DND-41 (cell line): Measurements from ENCODE around the gene METTL4.

Source experiments
- ATAC-seq: fragments of 200-7000 bp; cut with Tn5 transposase; 3 replicates; pipeline ENCODE4 v1.9.1; 2021; ENCODE audit warnings: low read depth; ENCODE audit not compliant: insufficient read depth
- DNase-seq: peaks from one replicate; pipeline ENCODE4 v3.0.0-alpha.2; 2020
- H2AFZ ChIP-seq: 2 replicates; pipeline ENCODE4 v1.6.0; 2012; ENCODE audit warnings: low read depth, low read length
- H3K27ac ChIP-seq: 2 replicates; pipeline ENCODE4 v1.5.1; 2012; ENCODE audit warnings: low read length, inconsistent platforms
- H3K27me3 ChIP-seq: fragments of 200-600 bp; sonication (generic); 2 replicates; pipeline ENCODE4 v1.6.0; 2012; ENCODE audit warnings: low read length, mild to moderate bottlenecking, inconsistent platforms; ENCODE audit not compliant: insufficient read depth, poor library complexity
- H3K36me3 ChIP-seq: 2 replicates; pipeline ENCODE4 v1.5.1; 2012; ENCODE audit warnings: low read length, inconsistent platforms; ENCODE audit not compliant: insufficient read depth
- H3K4me1 ChIP-seq: 2 replicates; pipeline ENCODE4 v1.5.1; 2012; ENCODE audit warnings: mild to moderate bottlenecking, low read length; ENCODE audit not compliant: insufficient read depth
- H3K4me2 ChIP-seq: 2 replicates; pipeline ENCODE4 v1.6.0; 2012; ENCODE audit warnings: mild to moderate bottlenecking, moderate library complexity, low read length, inconsistent platforms; ENCODE audit not compliant: insufficient read depth
- H3K4me3 ChIP-seq, 2 experiments: fragments of 200-600 bp in 1 of 2; shearing (Covaris generic) in 1 of 2; 2 replicates each; pipeline ENCODE4 v1.5.1; 2012 to 2016; ENCODE audit warnings: inconsistent platforms in 2 of 2, low read length in 2 of 2, mild to moderate bottlenecking in 2 of 2, low read depth in 1 of 2, moderate library complexity in 1 of 2
- H3K79me2 ChIP-seq: 2 replicates; pipeline ENCODE4 v1.6.0; 2012; ENCODE audit warnings: low read length, inconsistent platforms; ENCODE audit not compliant: insufficient read depth
- H3K9ac ChIP-seq: 2 replicates; pipeline ENCODE4 v1.6.0; 2012; ENCODE audit warnings: low read depth, mild to moderate bottlenecking, inconsistent platforms, low read length, moderate library complexity
- H3K9me3 ChIP-seq: 2 replicates; pipeline ENCODE4 v1.5.1; 2012; ENCODE audit warnings: low read length, moderate library complexity, mild to moderate bottlenecking, inconsistent platforms; ENCODE audit not compliant: insufficient read depth, severe bottlenecking
- H4K20me1 ChIP-seq: 2 replicates; pipeline ENCODE4 v1.6.0; 2012; ENCODE audit warnings: low read length; ENCODE audit not compliant: insufficient read depth
- EZH2 ChIP-seq: IDR thresholded peaks from 3 replicates; pipeline ENCODE4 v1.6.1; 2012; ENCODE audit warnings: borderline replicate concordance, low read depth, mild to moderate bottlenecking, moderate library complexity, low read length, inconsistent platforms; ENCODE audit not compliant: severe bottlenecking
- TF ChIP-seq, protein P1 (sequence below): IDR thresholded peaks from 2 replicates; pipeline ENCODE4 v1.5.1; 2012; ENCODE audit warnings: borderline replicate concordance, low read length, moderate library complexity, mild to moderate bottlenecking; ENCODE audit not compliant: poor library complexity, severe bottlenecking; ENCODE audit errors: extremely low read depth

METTL4 gene

GRCh38 chr18:2570772-2571199 lies 519 bp downstream of the METTL4 start:
- H3K36me3 ChIP-seq = peaks cover 43% of the 10 kb centered on the region
- H3K9ac ChIP-seq = peak overlapping the region; percentile 85
- no peaks in the 10 kb centered on the region for H3K9me3 ChIP-seq
- ATAC-seq = peak; percentile 57
- no peak for TF ChIP-seq EZH2
- TF ChIP-seq, protein P1, sequence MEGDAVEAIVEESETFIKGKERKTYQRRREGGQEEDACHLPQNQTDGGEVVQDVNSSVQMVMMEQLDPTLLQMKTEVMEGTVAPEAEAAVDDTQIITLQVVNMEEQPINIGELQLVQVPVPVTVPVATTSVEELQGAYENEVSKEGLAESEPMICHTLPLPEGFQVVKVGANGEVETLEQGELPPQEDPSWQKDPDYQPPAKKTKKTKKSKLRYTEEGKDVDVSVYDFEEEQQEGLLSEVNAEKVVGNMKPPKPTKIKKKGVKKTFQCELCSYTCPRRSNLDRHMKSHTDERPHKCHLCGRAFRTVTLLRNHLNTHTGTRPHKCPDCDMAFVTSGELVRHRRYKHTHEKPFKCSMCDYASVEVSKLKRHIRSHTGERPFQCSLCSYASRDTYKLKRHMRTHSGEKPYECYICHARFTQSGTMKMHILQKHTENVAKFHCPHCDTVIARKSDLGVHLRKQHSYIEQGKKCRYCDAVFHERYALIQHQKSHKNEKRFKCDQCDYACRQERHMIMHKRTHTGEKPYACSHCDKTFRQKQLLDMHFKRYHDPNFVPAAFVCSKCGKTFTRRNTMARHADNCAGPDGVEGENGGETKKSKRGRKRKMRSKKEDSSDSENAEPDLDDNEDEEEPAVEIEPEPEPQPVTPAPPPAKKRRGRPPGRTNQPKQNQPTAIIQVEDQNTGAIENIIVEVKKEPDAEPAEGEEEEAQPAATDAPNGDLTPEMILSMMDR = no peak
- peaks cover 89% of the 10 kb centered on the region for H3K79me2 ChIP-seq
- no peaks in the 10 kb centered on the region for H3K27me3 ChIP-seq
- peak overlapping the region; percentile 67 to 73; a peak in 3 of 4 replicates for H3K4me3 ChIP-seq
- H2AFZ ChIP-seq = peak overlapping the region; percentile 82
- H4K20me1 ChIP-seq = no peaks in the 10 kb centered on the region
- H3K27ac ChIP-seq = peak overlapping the region; percentile 95
- peak; percentile 69 for DNase-seq
- H3K4me1 ChIP-seq = peaks cover 56% of the 10 kb centered on the region
- peak overlapping the region; percentile 77 for H3K4me2 ChIP-seq

DNA sequence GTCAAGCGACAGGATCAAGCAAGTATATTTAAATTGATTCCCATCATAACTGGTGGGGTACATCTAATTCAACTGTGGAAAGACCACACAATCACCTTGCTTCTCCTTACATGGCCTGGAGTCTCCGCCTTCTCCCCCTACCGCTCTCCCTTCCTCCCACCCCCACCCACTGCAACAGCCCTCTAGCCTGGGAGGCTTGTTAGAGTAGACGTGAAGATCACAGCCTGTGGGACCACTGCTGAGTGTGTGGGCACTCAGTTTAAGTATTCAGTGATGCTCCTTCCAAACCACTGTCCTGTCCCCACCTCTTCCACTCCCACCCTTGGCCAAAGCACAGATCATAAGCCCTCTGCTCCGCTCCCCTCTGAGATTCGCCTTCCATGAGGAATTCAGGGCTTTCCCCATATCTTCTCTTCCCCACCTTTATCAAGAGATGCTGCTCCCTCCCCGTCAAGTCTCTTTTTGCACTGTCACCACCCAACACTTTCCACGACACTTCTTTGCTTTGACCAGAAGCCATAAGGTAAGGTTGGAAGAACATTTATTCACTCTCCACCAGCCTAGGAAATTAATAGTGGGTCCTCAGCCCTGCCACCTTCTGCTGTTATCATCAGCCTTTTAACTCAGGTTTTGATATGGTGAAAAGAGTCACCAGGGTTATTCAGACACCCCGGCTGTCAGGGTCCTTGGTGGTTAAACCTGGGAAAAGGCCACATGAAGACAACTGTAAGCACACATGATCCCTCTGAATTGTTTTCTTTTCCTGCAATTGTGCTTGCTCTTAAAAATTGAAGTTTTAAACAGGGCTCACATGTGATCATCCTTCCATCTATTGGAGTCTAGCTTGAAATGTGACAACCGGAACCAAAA lies 1.7 kb downstream of the METTL4 start:
- TF ChIP-seq, protein P1 = no peak
- no peak for TF ChIP-seq EZH2
- peaks cover 37% of the 10 kb centered on the region for H3K36me3 ChIP-seq
- H3K4me3 ChIP-seq = peak overlapping the region; percentile 67 to 73; a peak in 3 of 4 replicates
- peak overlapping the region; percentile 16; the same call in 1 of the 2 replicates for H3K27ac ChIP-seq
- no peaks in the 10 kb centered on the region for H3K9me3 ChIP-seq
- no peaks in the 10 kb centered on the region for H4K20me1 ChIP-seq
- peaks cover 47% of the 10 kb centered on the region for H3K4me1 ChIP-seq
- no peaks in the 10 kb centered on the region for H3K27me3 ChIP-seq
- ATAC-seq (no peak), DNase-seq (no peak)
- no peak overlapping the region for H2AFZ ChIP-seq
- H3K4me2 ChIP-seq = peak overlapping the region; percentile 77
- peaks cover 82% of the 10 kb centered on the region for H3K79me2 ChIP-seq
- H3K9ac ChIP-seq = peak overlapping the region; percentile 85

GRCh38 chr18:2568605-2569004 lies 2.7 kb downstream of the METTL4 start:
- peak overlapping the region; percentile 77; the same call in 1 of the 2 replicates for H3K4me2 ChIP-seq
- H3K79me2 ChIP-seq = peaks cover 72% of the 10 kb centered on the region
- TF ChIP-seq, protein P1 = no peak
- no peak for TF ChIP-seq EZH2
- no peak for DNase-seq
- no peaks in the 10 kb centered on the region for H4K20me1 ChIP-seq
- no peak overlapping the region for H2AFZ ChIP-seq
- H3K9me3 ChIP-seq = no peaks in the 10 kb centered on the region
- peaks cover 35% of the 10 kb centered on the region; the same call in 1 of the 2 replicates for H3K36me3 ChIP-seq
- ATAC-seq = no peak
- no peak overlapping the region for H3K4me3 ChIP-seq
- peaks cover 37% of the 10 kb centered on the region for H3K4me1 ChIP-seq
- no peaks in the 10 kb centered on the region for H3K27me3 ChIP-seq
- H3K9ac ChIP-seq = no peak overlapping the region
- H3K27ac ChIP-seq = no peak overlapping the region
